ENCODE measurements around the gene NHLH1. TPM values are rescaled to one million over a fixed set of nuclear protein-coding genes. Genes with fewer than 3 reads are reported as not detected.

The NHLH1 gene
- total and polyA plus RNA-seq, 2 of the 13 experiments (the other 11 are each of a cell fraction or from before 2014, with no cell fraction given): 0.11 to 0.57 TPM

- TF ChIP-seq, protein P1, sequence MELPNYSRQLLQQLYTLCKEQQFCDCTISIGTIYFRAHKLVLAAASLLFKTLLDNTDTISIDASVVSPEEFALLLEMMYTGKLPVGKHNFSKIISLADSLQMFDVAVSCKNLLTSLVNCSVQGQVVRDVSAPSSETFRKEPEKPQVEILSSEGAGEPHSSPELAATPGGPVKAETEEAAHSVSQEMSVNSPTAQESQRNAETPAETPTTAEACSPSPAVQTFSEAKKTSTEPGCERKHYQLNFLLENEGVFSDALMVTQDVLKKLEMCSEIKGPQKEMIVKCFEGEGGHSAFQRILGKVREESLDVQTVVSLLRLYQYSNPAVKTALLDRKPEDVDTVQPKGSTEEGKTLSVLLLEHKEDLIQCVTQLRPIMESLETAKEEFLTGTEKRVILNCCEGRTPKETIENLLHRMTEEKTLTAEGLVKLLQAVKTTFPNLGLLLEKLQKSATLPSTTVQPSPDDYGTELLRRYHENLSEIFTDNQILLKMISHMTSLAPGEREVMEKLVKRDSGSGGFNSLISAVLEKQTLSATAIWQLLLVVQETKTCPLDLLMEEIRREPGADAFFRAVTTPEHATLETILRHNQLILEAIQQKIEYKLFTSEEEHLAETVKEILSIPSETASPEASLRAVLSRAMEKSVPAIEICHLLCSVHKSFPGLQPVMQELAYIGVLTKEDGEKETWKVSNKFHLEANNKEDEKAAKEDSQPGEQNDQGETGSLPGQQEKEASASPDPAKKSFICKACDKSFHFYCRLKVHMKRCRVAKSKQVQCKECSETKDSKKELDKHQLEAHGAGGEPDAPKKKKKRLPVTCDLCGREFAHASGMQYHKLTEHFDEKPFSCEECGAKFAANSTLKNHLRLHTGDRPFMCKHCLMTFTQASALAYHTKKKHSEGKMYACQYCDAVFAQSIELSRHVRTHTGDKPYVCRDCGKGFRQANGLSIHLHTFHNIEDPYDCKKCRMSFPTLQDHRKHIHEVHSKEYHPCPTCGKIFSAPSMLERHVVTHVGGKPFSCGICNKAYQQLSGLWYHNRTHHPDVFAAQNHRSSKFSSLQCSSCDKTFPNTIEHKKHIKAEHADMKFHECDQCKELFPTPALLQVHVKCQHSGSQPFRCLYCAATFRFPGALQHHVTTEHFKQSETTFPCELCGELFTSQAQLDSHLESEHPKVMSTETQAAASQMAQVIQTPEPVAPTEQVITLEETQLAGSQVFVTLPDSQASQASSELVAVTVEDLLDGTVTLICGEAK (IDR thresholded peaks at IDR 0.05): peak; percentile 76
- TF ChIP-seq, protein P1 (CRISPR knock-in tag; IDR thresholded peaks at IDR 0.05): peak; percentile 75; the same call in 1 of the 2 replicates
- TF ChIP-seq U2AF2 (IDR thresholded peaks at IDR 0.05; ENCODE audit: low read depth, low read length): no peak
- TF ChIP-seq ZNF512 (CRISPR knock-in tag; IDR thresholded peaks at IDR 0.05): no peak
- TF ChIP-seq LBX2 (CRISPR knock-in tag; IDR thresholded peaks at IDR 0.05; ENCODE audit: borderline replicate concordance): 0 out of 2 replicates have a peak, but pooled peaks have one; percentile 36
- TF ChIP-seq MEIS2 (CRISPR knock-in tag; IDR thresholded peaks at IDR 0.05): no peak
- TF ChIP-seq ZNF768 (CRISPR knock-in tag; IDR thresholded peaks at IDR 0.05): 0 out of 2 replicates have a peak, but pooled peaks have one; percentile 16
- TF ChIP-seq ELF1 (CRISPR knock-in tag; IDR thresholded peaks at IDR 0.05): peak; percentile 96
- peak; percentile 81; the same call in 1 of the 2 replicates for TF ChIP-seq ZNF891 (CRISPR knock-in tag; IDR thresholded peaks at IDR 0.05)
- TF ChIP-seq ZNF160 (CRISPR knock-in tag; IDR thresholded peaks at IDR 0.05): peak; percentile 26; the same call in 1 of the 2 replicates
- TF ChIP-seq SOX5 (CRISPR knock-in tag; IDR thresholded peaks at IDR 0.05; ENCODE audit: borderline replicate concordance): peak; percentile 22; the same call in 1 of the 2 replicates
- 0 out of 2 replicates have a peak, but pooled peaks have one; percentile 55 for TF ChIP-seq ZNF253 (CRISPR knock-in tag; IDR thresholded peaks at IDR 0.05; ENCODE audit: borderline replicate concordance)
- peak; percentile 76 for TF ChIP-seq MED1 (CRISPR knock-in tag; IDR thresholded peaks at IDR 0.05)
- TF ChIP-seq EP300 (IDR thresholded peaks at IDR 0.05; ENCODE audit: low read depth in 2 of 2, low read length in 2 of 2): peak in 1 of 2 experiments; percentile 30; a peak in 2 of 4 replicates
- TF ChIP-seq EP300 (CRISPR knock-in tag; IDR thresholded peaks at IDR 0.05; ENCODE audit: borderline replicate concordance): no peak
- TF ChIP-seq TBX2 (CRISPR knock-in tag; IDR thresholded peaks at IDR 0.05; ENCODE audit: borderline replicate concordance): peak; percentile 95
- peak; percentile 94 for TF ChIP-seq YEATS2 (CRISPR knock-in tag; IDR thresholded peaks at IDR 0.05; ENCODE audit: borderline replicate concordance)
- peak; percentile 92; the same call in 1 of the 2 replicates for TF ChIP-seq ZNF556 (CRISPR knock-in tag; IDR thresholded peaks at IDR 0.05; ENCODE audit: borderline replicate concordance)
Observed at GRCh38 chr1:160342953-160343869, 23.7 kb upstream of the NHLH1 start, which contains the start of the genes COPA and NCSTN (continued).
